Measurements from ENCODE around the gene CYP2C19. TPM values are rescaled to one million over a fixed set of nuclear protein-coding genes. Genes with fewer than 3 reads are reported as not detected.

Gene CYP2C19
- total RNA-seq, 1 experiment from 2014 or later, result not detected

- Mint-ChIP-seq H3K27me3 (ENCODE audit: low read depth) (peaks cover 7% of the 10 kb centered on the region), H3K4me3 (no peak overlapping the region), H3K9me3 (peaks cover 41% of the 10 kb centered on the region), H3K4me1 (no peaks in the 10 kb centered on the region), H3K36me3 (peaks cover 22% of the 10 kb centered on the region), H3K27ac (no peak overlapping the region)
- ChIA-PET CTCF (no interaction called here), POLR2A (no interaction called here)
- ATAC-seq, result no peak
- TF ChIP-seq ZNF263 (CRISPR knock-in tag; IDR thresholded peaks at IDR 0.05; ENCODE audit: low read depth) (no peak), USF2 (CRISPR knock-in tag; IDR thresholded peaks at IDR 0.05) (no peak), ETV6 (CRISPR knock-in tag; IDR thresholded peaks at IDR 0.05) (no peak), ZNF512 (CRISPR knock-in tag; IDR thresholded peaks at IDR 0.05; ENCODE audit: borderline replicate concordance) (no peak), E2F5 (CRISPR knock-in tag; IDR thresholded peaks at IDR 0.05) (no peak), NR2C2 (CRISPR knock-in tag; IDR thresholded peaks at IDR 0.05) (no peak), CBFB (CRISPR knock-in tag; IDR thresholded peaks at IDR 0.05; ENCODE audit: low read depth) (no peak), CTCF (IDR thresholded peaks at IDR 0.05) (no peak), MYBL2 (CRISPR knock-in tag; IDR thresholded peaks at IDR 0.05) (no peak), ZNF671 (CRISPR knock-in tag; IDR thresholded peaks at IDR 0.05) (no peak), SOX15 (CRISPR knock-in tag; IDR thresholded peaks at IDR 0.05) (no peak), MAX (CRISPR knock-in tag; IDR thresholded peaks at IDR 0.05) (no peak), USF1 (CRISPR knock-in tag; IDR thresholded peaks at IDR 0.05) (no peak), FOXK1 (CRISPR knock-in tag; IDR thresholded peaks at IDR 0.05) (no peak), JAZF1 (CRISPR knock-in tag; IDR thresholded peaks at IDR 0.05) (no peak), JUN (CRISPR knock-in tag; IDR thresholded peaks at IDR 0.05) (no peak), ZBTB43 (CRISPR knock-in tag; IDR thresholded peaks at IDR 0.05) (no peak), RORB (CRISPR knock-in tag; IDR thresholded peaks at IDR 0.05) (no peak), ZBTB21 (CRISPR knock-in tag; IDR thresholded peaks at IDR 0.05; ENCODE audit: borderline replicate concordance) (no peak), FOXP1 (CRISPR knock-in tag; IDR thresholded peaks at IDR 0.05; ENCODE audit: borderline replicate concordance) (no peak)
- DNase-seq (ENCODE audit: low spot score), result no peak
These were observed 139.6 kb downstream of the CYP2C19 start for GRCh38 chr10:94902080-94902479.

- H3K27me3 Mint-ChIP-seq (ENCODE audit: low read depth), result peaks cover 7% of the 10 kb centered on the region; the same call in 1 of the 2 replicates
- ATAC-seq (no peak), DNase-seq (ENCODE audit: low spot score) (no peak)
- POLR2A ChIA-PET, result no interaction called here
- TF ChIP-seq GABPB1 (CRISPR knock-in tag; IDR thresholded peaks at IDR 0.05) (peak; percentile 96), PRDM15 (CRISPR knock-in tag; IDR thresholded peaks at IDR 0.05) (no peak)
- peaks cover 41% of the 10 kb centered on the region for H3K9me3 Mint-ChIP-seq
- H3K27ac Mint-ChIP-seq, result no peak overlapping the region
- H3K4me1 Mint-ChIP-seq, result no peaks in the 10 kb centered on the region
- H3K36me3 Mint-ChIP-seq, result peaks cover 19% of the 10 kb centered on the region
- CTCF ChIA-PET, result no interaction called here
- H3K4me3 Mint-ChIP-seq, result no peak overlapping the region
These were observed 140.1 kb downstream of the CYP2C19 start for GRCh38 chr10:94902570-94902969.
